WTC11 (cell line): ENCODE data around the gene DENND1C. TPM values are rescaled to one million over a fixed set of nuclear protein-coding genes. Genes with fewer than 3 reads are reported as not detected.

ENCODE experiments used
- ATAC-seq: fragments of 200-7000 bp; cut with Tn5 transposase; 2 replicates; pipeline ENCODE4 v1.10.0; 2021; ENCODE audit warnings: mild to moderate bottlenecking, moderate library complexity
- CTCF ChIA-PET: fragments of 300-600 bp; sonication (Branson Sonifier 250); formaldehyde crosslinking; loops from one replicate; lab custom pipeline; 2021; ENCODE audit warnings: antibody characterized with exemption; lab: Charles Lee
- POLR2A ChIA-PET: fragments of 350-600 bp; sonication (Branson Sonifier 250); formaldehyde crosslinking; loops from one replicate; lab custom pipeline; 2021; ENCODE audit warnings: antibody characterized with exemption; lab: Charles Lee
- DNase-seq: peaks from one replicate; pipeline ENCODE4 v3.0.0; 2021; ENCODE audit warnings: low spot score
- H3K27ac Mint-ChIP-seq: 2 replicates; pipeline ENCODE4 v1.8.0; 2021; ENCODE audit warnings: mixed read lengths
- H3K27me3 Mint-ChIP-seq: 2 replicates; pipeline ENCODE4 v1.8.0; 2021; ENCODE audit warnings: low read depth, mild to moderate bottlenecking, moderate library complexity, mixed read lengths
- H3K36me3 Mint-ChIP-seq: 2 replicates; pipeline ENCODE4 v1.8.0; 2021; ENCODE audit warnings: mixed read lengths
- H3K4me1 Mint-ChIP-seq: 2 replicates; pipeline ENCODE4 v1.8.0; 2022; ENCODE audit warnings: mixed read lengths
- H3K4me3 Mint-ChIP-seq: 2 replicates; pipeline ENCODE4 v1.8.0; 2021; ENCODE audit warnings: mild to moderate bottlenecking, moderate library complexity, mixed read lengths
- H3K9me3 Mint-ChIP-seq: 2 replicates; pipeline ENCODE4 v1.8.0; 2021; ENCODE audit warnings: mixed read lengths
- CBFB ChIP-seq: sonication (generic); formaldehyde crosslinking; IDR thresholded peaks from 2 replicates; pipeline ENCODE4 v1.8.1; 2022; ENCODE audit warnings: mild to moderate bottlenecking, low read depth, missing genetic modification reagents
- CREM ChIP-seq: sonication (generic); formaldehyde crosslinking; IDR thresholded peaks from 2 replicates; pipeline ENCODE4 v1.8.1; 2022; ENCODE audit warnings: mild to moderate bottlenecking, missing genetic modification reagents, moderate library complexity
- FOXK1 ChIP-seq: sonication (generic); formaldehyde crosslinking; IDR thresholded peaks from 2 replicates; pipeline ENCODE4 v1.8.0; 2022; ENCODE audit warnings: mild to moderate bottlenecking, moderate library complexity, missing genetic modification reagents
- HMGA2 ChIP-seq: fragments of 250-450 bp; sonication (Bioruptor Pico); IDR thresholded peaks from 2 replicates; pipeline ENCODE4 v1.4.0; 2021; ENCODE audit warnings: mild to moderate bottlenecking, moderate library complexity
- JAZF1 ChIP-seq: fragments of 250-450 bp; sonication (Bioruptor Pico); IDR thresholded peaks from 2 replicates; pipeline ENCODE4 v1.9.0; 2021; ENCODE audit warnings: moderate library complexity, mild to moderate bottlenecking, inconsistent platforms
- NR2C2 ChIP-seq: sonication (generic); formaldehyde crosslinking; IDR thresholded peaks from 2 replicates; pipeline ENCODE4 v1.8.0; 2022; ENCODE audit warnings: mild to moderate bottlenecking, missing genetic modification reagents
- SP1 ChIP-seq: sonication (generic); formaldehyde crosslinking; conservative IDR thresholded peaks from 2 replicates; pipeline ENCODE4 v1.8.1; 2022; ENCODE audit warnings: missing genetic modification reagents
- TCF7 ChIP-seq: sonication (generic); formaldehyde crosslinking; IDR thresholded peaks from 2 replicates; pipeline ENCODE4 v1.8.0; 2022; ENCODE audit warnings: mild to moderate bottlenecking, low read depth, missing genetic modification reagents, moderate library complexity
- TEAD4 ChIP-seq: sonication (generic); formaldehyde crosslinking; IDR thresholded peaks from 2 replicates; pipeline ENCODE4 v1.8.0; 2022; ENCODE audit warnings: mild to moderate bottlenecking, missing genetic modification reagents
- TP53 ChIP-seq: sonication (generic); formaldehyde crosslinking; IDR thresholded peaks from 2 replicates; pipeline ENCODE4 v1.8.1; 2023; ENCODE audit warnings: mild to moderate bottlenecking, missing genetic modification reagents
- ZBTB21 ChIP-seq: sonication (generic); formaldehyde crosslinking; IDR thresholded peaks from 2 replicates; pipeline ENCODE4 v1.8.1; 2023; ENCODE audit warnings: mild to moderate bottlenecking, missing genetic modification reagents, borderline replicate concordance
- ZNF219 ChIP-seq: sonication (generic); formaldehyde crosslinking; IDR thresholded peaks from 2 replicates; pipeline ENCODE4 v1.8.0; 2023; ENCODE audit warnings: missing genetic modification reagents, mild to moderate bottlenecking, borderline replicate concordance
- ZNF263 ChIP-seq: sonication (generic); formaldehyde crosslinking; IDR thresholded peaks from 2 replicates; pipeline ENCODE4 v1.8.1; 2022; ENCODE audit warnings: low read depth, mild to moderate bottlenecking, moderate library complexity, missing genetic modification reagents
- ZNF423 ChIP-seq: fragments of 250-450 bp; sonication (Bioruptor Pico); IDR thresholded peaks from 2 replicates; pipeline ENCODE4 v2.1.2; 2022; ENCODE audit warnings: mild to moderate bottlenecking, moderate library complexity
- total RNA-seq: library from RNA; stranded (reverse); gene quantifications from 3 replicates; pipeline ENCODE4 v1.2.3, GENCODE V29; 2021
- TF ChIP-seq, protein P1 (sequence below): sonication (generic); formaldehyde crosslinking; IDR thresholded peaks from 2 replicates; pipeline ENCODE4 v1.8.0; 2022; ENCODE audit warnings: mild to moderate bottlenecking, missing genetic modification reagents
- TF ChIP-seq, protein P2 (sequence below): sonication (generic); formaldehyde crosslinking; IDR thresholded peaks from 2 replicates; pipeline ENCODE4 v1.8.1; 2023; ENCODE audit warnings: mild to moderate bottlenecking, moderate library complexity, missing genetic modification reagents
- TF ChIP-seq, protein P3 (sequence below): fragments of 250-450 bp; sonication (Bioruptor Pico); IDR thresholded peaks from 2 replicates; pipeline ENCODE4 v1.9.0; 2021; ENCODE audit warnings: mild to moderate bottlenecking, borderline replicate concordance

The DENND1C gene
- total RNA-seq, 1 experiment from 2014 or later: 4.3 TPM

DNA sequence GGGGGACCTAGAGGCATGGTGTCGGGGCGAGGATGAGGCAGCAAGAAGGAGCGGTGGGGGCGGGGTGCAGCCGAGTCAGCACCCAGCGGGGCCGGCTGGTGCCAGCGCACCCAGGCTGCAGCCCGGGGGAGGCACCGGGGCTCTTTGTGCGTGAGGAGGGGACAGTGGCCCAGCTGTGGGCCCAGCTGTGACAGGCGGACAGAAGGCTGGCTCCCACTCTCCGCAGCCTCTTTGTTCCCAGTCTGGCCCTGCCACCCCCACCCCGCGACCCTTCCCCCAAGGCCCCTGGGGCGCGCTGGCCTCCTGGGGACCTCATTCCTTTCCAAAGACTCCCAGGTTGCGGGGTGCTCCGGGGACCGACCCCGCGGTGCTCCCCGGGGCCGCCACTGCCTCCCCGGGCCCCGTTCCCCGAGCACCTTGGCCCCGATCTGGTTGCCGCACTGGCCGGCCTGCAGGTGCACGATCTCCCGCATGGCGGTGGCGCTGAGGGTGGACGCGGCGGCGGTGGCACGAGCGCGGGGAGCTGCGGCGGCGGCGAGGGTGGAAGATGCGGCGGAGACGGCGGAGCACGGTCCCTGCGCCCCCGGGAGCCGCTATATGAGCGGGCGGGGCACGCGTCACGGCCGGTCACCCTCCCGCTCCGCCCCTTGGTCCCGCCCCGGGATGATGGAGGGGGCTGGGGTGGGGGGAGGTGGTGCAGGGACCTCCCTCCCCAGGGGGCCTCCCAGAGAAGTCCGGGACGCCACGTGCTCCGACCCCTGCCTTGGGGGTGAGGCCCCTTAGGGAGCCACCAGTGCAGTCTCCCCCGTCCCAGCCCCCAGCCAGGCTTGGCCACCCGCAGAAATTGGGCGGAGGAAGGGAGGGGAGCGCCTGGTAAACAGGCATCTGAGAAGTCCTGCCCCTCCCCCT is 20.4 kb upstream of the DENND1C start, which contains the start of gene TUBB4A:
TSS of gene TUBB4A (minus strand) at position 570 of the 909 bp plus-strand sequence. CDS start at position 473, 97 bp downstream.
- DNase-seq (peak; percentile 50), ATAC-seq (peak; percentile 63)
- no peaks in the 10 kb centered on the region for H3K36me3 Mint-ChIP-seq
- CTCF ChIA-PET: interaction anchor here (0.8 to 1.8 kb wide), 5 partner anchors 14 to 362 kb away, joined by 3 to 7 read pairs (median 4); partner anchors contain the start of gene DENND1C
- no peak within 1 kb of the TSS for H3K27ac Mint-ChIP-seq
- TF ChIP-seq TP53 (peak; percentile 70; the same call in 1 of the 2 replicates), ZNF423 (CRISPR knock-in tag) (peak; percentile 49), HMGA2 (CRISPR knock-in tag) (no peak), ZNF263 (CRISPR knock-in tag) (peak; percentile 75; the same call in 1 of the 2 replicates), FOXK1 (CRISPR knock-in tag) (0 out of 2 replicates have a peak, but pooled peaks have one; percentile 5), TCF7 (CRISPR knock-in tag) (no peak), ZBTB21 (peak; percentile 66; the same call in 1 of the 2 replicates), SP1 (peak; percentile 70), CBFB (CRISPR knock-in tag) (0 out of 2 replicates have a peak, but pooled peaks have one; percentile 28)
- TF ChIP-seq, protein P1, sequence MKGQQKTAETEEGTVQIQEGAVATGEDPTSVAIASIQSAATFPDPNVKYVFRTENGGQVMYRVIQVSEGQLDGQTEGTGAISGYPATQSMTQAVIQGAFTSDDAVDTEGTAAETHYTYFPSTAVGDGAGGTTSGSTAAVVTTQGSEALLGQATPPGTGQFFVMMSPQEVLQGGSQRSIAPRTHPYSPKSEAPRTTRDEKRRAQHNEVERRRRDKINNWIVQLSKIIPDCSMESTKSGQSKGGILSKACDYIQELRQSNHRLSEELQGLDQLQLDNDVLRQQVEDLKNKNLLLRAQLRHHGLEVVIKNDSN (CRISPR knock-in tag): no peak
- TF ChIP-seq, protein P2, sequence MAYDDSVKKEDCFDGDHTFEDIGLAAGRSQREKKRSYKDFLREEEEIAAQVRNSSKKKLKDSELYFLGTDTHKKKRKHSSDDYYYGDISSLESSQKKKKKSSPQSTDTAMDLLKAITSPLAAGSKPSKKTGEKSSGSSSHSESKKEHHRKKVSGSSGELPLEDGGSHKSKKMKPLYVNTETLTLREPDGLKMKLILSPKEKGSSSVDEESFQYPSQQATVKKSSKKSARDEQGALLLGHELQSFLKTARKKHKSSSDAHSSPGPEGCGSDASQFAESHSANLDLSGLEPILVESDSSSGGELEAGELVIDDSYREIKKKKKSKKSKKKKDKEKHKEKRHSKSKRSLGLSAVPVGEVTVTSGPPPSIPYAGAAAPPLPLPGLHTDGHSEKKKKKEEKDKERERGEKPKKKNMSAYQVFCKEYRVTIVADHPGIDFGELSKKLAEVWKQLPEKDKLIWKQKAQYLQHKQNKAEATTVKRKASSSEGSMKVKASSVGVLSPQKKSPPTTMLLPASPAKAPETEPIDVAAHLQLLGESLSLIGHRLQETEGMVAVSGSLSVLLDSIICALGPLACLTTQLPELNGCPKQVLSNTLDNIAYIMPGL: peak; percentile 69; the same call in 1 of the 2 replicates
- POLR2A ChIA-PET: no interaction called here
- H3K27me3 Mint-ChIP-seq: peaks cover 31% of the 10 kb centered on the region
- H3K9me3 Mint-ChIP-seq: no peaks in the 10 kb centered on the region
- H3K4me1 Mint-ChIP-seq: peaks cover 6% of the 10 kb centered on the region
- peak within 1 kb of the TSS; percentile 83 for H3K4me3 Mint-ChIP-seq

DNA sequence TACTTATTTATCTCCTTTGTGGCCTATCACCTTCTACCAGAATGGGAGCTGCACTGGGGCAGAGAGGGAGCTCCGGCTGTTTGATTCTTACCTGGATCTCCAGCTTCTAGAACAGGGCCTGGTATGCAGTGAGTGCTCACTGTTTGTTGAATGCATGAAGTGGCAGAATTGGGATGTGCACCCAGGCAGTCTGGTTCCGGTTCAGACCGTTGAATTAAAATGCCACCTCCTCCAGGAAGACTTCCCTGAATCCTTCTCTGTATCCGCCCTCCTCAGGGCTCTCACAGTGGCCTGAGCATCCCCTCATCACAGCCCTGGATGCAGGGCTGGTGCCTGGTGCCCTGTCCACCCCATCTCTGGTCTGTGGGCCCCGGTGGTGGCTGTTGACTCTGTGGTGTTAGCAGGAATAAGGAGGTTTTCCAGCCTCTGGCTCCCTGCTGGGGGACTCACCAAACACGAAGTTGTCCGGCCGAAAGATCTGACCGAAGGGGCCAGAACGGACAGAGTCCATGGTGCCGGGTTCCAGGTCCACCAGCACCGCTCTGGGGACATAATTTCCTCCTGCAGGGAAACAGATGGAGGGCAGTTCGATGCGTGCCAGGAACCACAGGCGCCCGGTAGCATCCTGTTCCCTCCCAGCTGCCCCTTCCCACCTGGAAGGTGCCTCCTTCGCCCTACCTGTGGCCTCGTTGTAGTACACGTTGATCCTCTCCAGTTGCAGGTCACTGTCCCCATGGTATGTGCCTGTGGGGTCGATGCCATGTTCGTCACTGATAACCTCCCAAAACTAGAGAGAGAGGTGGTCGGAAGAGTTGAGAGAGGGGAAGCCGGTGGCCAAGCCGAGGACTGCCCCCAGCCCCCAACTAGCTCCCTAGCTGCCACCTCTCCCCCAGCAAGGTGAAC is 19.5 kb upstream of the DENND1C start:
- peak overlapping the region; percentile 83 for H3K4me3 Mint-ChIP-seq
- no peaks in the 10 kb centered on the region for H3K9me3 Mint-ChIP-seq
- no peak for TF ChIP-seq ZNF219
- no peak for TF ChIP-seq NR2C2 (CRISPR knock-in tag)
- no peak for TF ChIP-seq JAZF1
- no peak for TF ChIP-seq HMGA2 (CRISPR knock-in tag)
- TF ChIP-seq, protein P3, sequence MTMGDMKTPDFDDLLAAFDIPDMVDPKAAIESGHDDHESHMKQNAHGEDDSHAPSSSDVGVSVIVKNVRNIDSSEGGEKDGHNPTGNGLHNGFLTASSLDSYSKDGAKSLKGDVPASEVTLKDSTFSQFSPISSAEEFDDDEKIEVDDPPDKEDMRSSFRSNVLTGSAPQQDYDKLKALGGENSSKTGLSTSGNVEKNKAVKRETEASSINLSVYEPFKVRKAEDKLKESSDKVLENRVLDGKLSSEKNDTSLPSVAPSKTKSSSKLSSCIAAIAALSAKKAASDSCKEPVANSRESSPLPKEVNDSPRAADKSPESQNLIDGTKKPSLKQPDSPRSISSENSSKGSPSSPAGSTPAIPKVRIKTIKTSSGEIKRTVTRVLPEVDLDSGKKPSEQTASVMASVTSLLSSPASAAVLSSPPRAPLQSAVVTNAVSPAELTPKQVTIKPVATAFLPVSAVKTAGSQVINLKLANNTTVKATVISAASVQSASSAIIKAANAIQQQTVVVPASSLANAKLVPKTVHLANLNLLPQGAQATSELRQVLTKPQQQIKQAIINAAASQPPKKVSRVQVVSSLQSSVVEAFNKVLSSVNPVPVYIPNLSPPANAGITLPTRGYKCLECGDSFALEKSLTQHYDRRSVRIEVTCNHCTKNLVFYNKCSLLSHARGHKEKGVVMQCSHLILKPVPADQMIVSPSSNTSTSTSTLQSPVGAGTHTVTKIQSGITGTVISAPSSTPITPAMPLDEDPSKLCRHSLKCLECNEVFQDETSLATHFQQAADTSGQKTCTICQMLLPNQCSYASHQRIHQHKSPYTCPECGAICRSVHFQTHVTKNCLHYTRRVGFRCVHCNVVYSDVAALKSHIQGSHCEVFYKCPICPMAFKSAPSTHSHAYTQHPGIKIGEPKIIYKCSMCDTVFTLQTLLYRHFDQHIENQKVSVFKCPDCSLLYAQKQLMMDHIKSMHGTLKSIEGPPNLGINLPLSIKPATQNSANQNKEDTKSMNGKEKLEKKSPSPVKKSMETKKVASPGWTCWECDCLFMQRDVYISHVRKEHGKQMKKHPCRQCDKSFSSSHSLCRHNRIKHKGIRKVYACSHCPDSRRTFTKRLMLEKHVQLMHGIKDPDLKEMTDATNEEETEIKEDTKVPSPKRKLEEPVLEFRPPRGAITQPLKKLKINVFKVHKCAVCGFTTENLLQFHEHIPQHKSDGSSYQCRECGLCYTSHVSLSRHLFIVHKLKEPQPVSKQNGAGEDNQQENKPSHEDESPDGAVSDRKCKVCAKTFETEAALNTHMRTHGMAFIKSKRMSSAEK: no peak
- no peak for TF ChIP-seq CREM
- no peak for TF ChIP-seq TEAD4 (CRISPR knock-in tag)
- no peak for DNase-seq
- ChIA-PET CTCF (interaction anchor here (0.7 to 1.8 kb wide), 4 partner anchors 51 to 385 kb away, joined by 3 to 5 read pairs (median 4); no protein-coding TSS in a partner anchor), POLR2A (no interaction called here)
- H3K27me3 Mint-ChIP-seq: peaks cover 31% of the 10 kb centered on the region
- H3K4me1 Mint-ChIP-seq: peaks cover 6% of the 10 kb centered on the region
- no peak for ATAC-seq
- H3K36me3 Mint-ChIP-seq: no peaks in the 10 kb centered on the region
- H3K27ac Mint-ChIP-seq: no peak overlapping the region
